Measurements from ENCODE around the gene HSPB1. TPM values are rescaled to one million over a fixed set of nuclear protein-coding genes. Genes with fewer than 3 reads are reported as not detected.
A peak's percentile ranks its signal among the peaks of the same experiment; 100 is the strongest.
"Not testable (repeated sequence)": the region's sequence is repeated elsewhere in the genome, so short reads cannot be mapped to it uniquely, and the experiment has no call there.

Gene HSPB1
- total and polyA plus RNA-seq, 4 donors, result 89.6 to 529 (median 356) TPM

DNA sequence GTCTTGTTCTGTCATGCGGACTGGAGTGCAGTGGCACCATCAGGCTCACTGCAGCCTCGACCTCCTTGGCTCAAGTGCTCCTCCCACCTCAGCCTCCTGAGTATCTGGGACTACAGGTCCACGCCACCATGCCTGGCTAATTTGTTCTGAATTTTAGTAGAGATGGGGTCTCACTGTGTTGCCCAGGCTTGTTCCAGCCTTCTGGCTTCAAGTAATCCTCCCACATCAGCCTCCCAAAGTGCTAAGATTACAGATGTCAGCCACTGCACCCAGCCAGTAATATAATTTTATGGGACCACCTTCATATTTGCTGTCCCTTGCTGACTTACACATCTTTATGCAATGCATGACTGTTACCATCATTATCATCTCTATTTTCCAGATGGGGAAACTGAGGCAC is 1.5 kb upstream of the HSPB1 start:
- Histone ChIP-seq H3K4me1 (ENCODE audit: control insufficient read depth in 5 of 5, insufficient read depth in 5 of 5, low read length in 5 of 5) (peaks cover 0 to 17% (median 14%) of the 10 kb centered on the region in 5 donors), H3K27me3 (ENCODE audit: control insufficient read depth in 3 of 3, insufficient read depth in 3 of 3, low read length in 2 of 3) (no peaks in the 10 kb centered on the region), H3K27ac (ENCODE audit: low read depth in 1 of 2, low read length in 1 of 2) (peak overlapping the region in 1 of 2 donors; percentile 33), H3K9me3 (ENCODE audit: control insufficient read depth in 4 of 4, insufficient read depth in 3 of 4, low read length in 3 of 4) (no peaks in the 10 kb centered on the region), H3K36me3 (ENCODE audit: control insufficient read depth in 4 of 4, insufficient read depth in 4 of 4, low read length in 4 of 4) (peaks cover 0 to 5% (median 1%) of the 10 kb centered on the region in 4 donors), H3K9ac (ENCODE audit: insufficient read depth in 1 of 2, low read length in 2 of 2) (no peak overlapping the region), H3K4me3 (no peak overlapping the region)
- 91 to 97% methylated on average over 3 of the region's 3 CpGs for WGBS, 2 donors
- ATAC-seq (ENCODE audit: insufficient read depth, low FRiP score) (no peak), DNase-seq (no peak)
- TF ChIP-seq, protein P1, sequence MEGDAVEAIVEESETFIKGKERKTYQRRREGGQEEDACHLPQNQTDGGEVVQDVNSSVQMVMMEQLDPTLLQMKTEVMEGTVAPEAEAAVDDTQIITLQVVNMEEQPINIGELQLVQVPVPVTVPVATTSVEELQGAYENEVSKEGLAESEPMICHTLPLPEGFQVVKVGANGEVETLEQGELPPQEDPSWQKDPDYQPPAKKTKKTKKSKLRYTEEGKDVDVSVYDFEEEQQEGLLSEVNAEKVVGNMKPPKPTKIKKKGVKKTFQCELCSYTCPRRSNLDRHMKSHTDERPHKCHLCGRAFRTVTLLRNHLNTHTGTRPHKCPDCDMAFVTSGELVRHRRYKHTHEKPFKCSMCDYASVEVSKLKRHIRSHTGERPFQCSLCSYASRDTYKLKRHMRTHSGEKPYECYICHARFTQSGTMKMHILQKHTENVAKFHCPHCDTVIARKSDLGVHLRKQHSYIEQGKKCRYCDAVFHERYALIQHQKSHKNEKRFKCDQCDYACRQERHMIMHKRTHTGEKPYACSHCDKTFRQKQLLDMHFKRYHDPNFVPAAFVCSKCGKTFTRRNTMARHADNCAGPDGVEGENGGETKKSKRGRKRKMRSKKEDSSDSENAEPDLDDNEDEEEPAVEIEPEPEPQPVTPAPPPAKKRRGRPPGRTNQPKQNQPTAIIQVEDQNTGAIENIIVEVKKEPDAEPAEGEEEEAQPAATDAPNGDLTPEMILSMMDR (IDR thresholded peaks at IDR 0.05; ENCODE audit: control extremely low read depth, extremely low read depth), result no peak

DNA sequence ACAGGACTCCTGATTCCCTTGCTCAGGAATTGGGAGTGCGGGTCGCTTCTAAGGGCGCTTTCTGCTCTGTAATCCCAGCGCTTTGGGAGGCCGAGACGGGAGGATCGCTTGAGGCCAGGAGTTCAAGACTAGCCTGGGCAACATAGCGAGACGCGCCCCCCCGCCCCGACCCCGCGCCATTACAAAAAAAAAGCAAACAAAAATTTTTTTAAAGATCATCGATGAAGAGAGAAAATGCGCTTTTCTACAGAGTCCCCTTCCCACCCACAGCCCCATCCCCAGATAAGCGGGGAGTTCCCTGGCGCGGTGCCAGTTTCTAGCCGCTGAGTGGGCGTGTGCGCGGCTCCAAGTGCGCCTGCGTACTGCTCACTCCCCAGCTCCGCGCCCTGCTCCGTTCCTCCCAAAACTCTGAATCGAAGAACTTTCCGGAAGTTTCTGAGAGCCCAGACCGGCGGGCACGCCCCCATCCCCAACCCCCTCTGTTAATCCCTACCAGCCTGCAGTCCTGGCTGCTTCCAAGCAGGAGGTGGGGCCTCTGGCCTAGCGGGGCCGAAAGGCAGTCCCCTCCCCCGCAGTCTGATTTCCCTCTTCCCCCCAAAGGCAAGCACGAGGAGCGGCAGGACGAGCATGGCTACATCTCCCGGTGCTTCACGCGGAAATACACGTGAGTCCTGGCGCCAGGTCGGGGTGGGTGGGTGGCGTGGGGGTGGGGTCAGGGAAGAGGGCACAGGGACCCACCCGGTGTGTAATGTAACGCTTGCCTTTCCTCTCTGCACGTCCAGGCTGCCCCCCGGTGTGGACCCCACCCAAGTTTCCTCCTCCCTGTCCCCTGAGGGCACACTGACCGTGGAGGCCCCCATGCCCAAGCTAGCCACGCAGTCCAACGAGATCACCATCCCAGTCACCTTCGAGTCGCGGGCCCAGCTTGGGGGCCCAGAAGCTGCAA is 1.0 kb downstream of the HSPB1 start:
- peak; percentile 98 to 99 (median 98) for DNase-seq
- 1 to 3% methylated on average over 50 to 56 of the region's 56 CpGs for WGBS, 2 donors
- peak overlapping the region; percentile 31 to 71 for H3K9ac ChIP-seq (ENCODE audit: insufficient read depth in 1 of 2, low read length in 2 of 2)
- H3K27ac ChIP-seq (ENCODE audit: low read depth in 1 of 2, low read length in 1 of 2), result peak overlapping the region; percentile 91 to 99
- ATAC-seq (ENCODE audit: insufficient read depth, low FRiP score), result peak; percentile 72
- H3K4me3 ChIP-seq, result peak overlapping the region; percentile 60
- TF ChIP-seq, protein P1 (IDR thresholded peaks at IDR 0.05; ENCODE audit: control extremely low read depth, extremely low read depth), result no peak
- H3K27me3 ChIP-seq (ENCODE audit: control insufficient read depth in 3 of 3, insufficient read depth in 3 of 3, low read length in 2 of 3), result no peaks in the 10 kb centered on the region
- H3K36me3 ChIP-seq (ENCODE audit: control insufficient read depth in 4 of 4, insufficient read depth in 4 of 4, low read length in 4 of 4), result peaks cover 0 to 5% (median 1%) of the 10 kb centered on the region in 4 donors
- no peaks in the 10 kb centered on the region for H3K9me3 ChIP-seq (ENCODE audit: control insufficient read depth in 4 of 4, insufficient read depth in 3 of 4, low read length in 3 of 4)
- peaks cover 0 to 18% (median 14%) of the 10 kb centered on the region in 5 donors for H3K4me1 ChIP-seq (ENCODE audit: control insufficient read depth in 5 of 5, insufficient read depth in 5 of 5, low read length in 5 of 5)

DNA sequence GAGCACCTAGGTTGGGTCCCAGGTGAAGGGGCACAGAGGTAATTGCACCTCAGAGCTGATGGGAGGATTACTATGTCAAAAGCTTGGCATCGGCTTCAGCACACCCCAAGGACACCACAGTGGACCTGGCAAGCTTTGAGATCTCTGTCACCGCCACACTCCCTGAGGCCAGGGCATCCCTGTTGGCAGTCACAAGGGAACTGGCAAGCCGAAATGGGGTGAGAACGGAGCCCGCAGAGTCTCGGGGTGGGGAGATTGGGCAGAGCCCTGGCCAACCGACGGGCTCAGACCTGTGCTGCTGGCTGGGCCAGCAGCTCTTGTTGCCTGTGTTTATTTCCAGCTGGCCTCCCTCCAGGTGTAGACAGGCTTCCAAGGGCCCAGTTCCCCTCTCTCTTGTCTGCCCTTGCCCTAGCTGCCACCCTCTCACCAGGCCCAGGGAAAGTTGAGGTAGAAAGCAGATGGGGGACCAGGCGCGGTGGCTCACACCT is 2.5 kb downstream of the HSPB1 start:
- peaks cover 0 to 18% (median 14%) of the 10 kb centered on the region in 5 donors for H3K4me1 ChIP-seq (ENCODE audit: control insufficient read depth in 5 of 5, insufficient read depth in 5 of 5, low read length in 5 of 5)
- DNase-seq (no peak), ATAC-seq (ENCODE audit: insufficient read depth, low FRiP score) (no peak)
- no peak overlapping the region for H3K9ac ChIP-seq (ENCODE audit: insufficient read depth in 1 of 2, low read length in 2 of 2)
- TF ChIP-seq, protein P1 (IDR thresholded peaks at IDR 0.05; ENCODE audit: control extremely low read depth, extremely low read depth), result no peak
- no peaks in the 10 kb centered on the region for H3K27me3 ChIP-seq (ENCODE audit: control insufficient read depth in 3 of 3, insufficient read depth in 3 of 3, low read length in 2 of 3)
- 49 to 80% methylated on average over 10 of the region's 10 CpGs for WGBS, 2 donors
- peaks cover 0 to 5% (median 1%) of the 10 kb centered on the region in 4 donors for H3K36me3 ChIP-seq (ENCODE audit: control insufficient read depth in 4 of 4, insufficient read depth in 4 of 4, low read length in 4 of 4)
- peak overlapping the region; percentile 81 to 99 for H3K27ac ChIP-seq (ENCODE audit: low read depth in 1 of 2, low read length in 1 of 2)
- H3K4me3 ChIP-seq, result no peak overlapping the region
- no peaks in the 10 kb centered on the region for H3K9me3 ChIP-seq (ENCODE audit: control insufficient read depth in 4 of 4, insufficient read depth in 3 of 4, low read length in 3 of 4)

DNA sequence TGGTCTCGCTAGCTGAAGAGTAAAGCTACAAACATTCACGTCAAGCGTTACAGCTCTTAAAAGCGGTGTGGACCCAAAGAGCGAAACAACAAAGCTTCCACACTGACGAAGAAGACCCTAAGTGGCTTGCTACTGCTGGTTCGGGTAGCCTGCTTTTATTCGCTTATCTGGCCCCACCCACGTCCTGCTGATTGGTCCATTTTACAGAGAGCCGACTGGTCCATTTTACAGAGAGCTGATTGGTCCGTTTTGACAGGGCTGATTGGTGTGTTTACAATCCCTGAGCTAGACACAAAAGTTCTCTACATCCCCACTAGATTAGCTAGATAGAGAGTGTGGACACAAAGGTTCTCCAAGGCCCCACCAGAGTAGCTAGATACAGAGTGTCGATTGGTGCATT is 6.4 kb downstream of the HSPB1 start:
- WGBS, 2 donors, result 91 to 95% methylated on average over 12 of the region's 12 CpGs
- ATAC-seq (ENCODE audit: insufficient read depth, low FRiP score); H3K4me3 ChIP-seq; H3K27me3 ChIP-seq (ENCODE audit: control insufficient read depth in 3 of 3, insufficient read depth in 3 of 3, low read length in 2 of 3); H3K9ac ChIP-seq (ENCODE audit: insufficient read depth in 1 of 2, low read length in 2 of 2); H3K36me3 ChIP-seq (ENCODE audit: control insufficient read depth in 4 of 4, insufficient read depth in 4 of 4, low read length in 4 of 4); DNase-seq; H3K27ac ChIP-seq (ENCODE audit: low read depth in 1 of 2, low read length in 1 of 2); H3K9me3 ChIP-seq (ENCODE audit: control insufficient read depth in 4 of 4, insufficient read depth in 3 of 4, low read length in 3 of 4): not testable (repeated sequence)
- peaks cover 0 to 14% (median 10%) of the 10 kb centered on the region in 5 donors for H3K4me1 ChIP-seq (ENCODE audit: control insufficient read depth in 5 of 5, insufficient read depth in 5 of 5, low read length in 5 of 5)

DNA sequence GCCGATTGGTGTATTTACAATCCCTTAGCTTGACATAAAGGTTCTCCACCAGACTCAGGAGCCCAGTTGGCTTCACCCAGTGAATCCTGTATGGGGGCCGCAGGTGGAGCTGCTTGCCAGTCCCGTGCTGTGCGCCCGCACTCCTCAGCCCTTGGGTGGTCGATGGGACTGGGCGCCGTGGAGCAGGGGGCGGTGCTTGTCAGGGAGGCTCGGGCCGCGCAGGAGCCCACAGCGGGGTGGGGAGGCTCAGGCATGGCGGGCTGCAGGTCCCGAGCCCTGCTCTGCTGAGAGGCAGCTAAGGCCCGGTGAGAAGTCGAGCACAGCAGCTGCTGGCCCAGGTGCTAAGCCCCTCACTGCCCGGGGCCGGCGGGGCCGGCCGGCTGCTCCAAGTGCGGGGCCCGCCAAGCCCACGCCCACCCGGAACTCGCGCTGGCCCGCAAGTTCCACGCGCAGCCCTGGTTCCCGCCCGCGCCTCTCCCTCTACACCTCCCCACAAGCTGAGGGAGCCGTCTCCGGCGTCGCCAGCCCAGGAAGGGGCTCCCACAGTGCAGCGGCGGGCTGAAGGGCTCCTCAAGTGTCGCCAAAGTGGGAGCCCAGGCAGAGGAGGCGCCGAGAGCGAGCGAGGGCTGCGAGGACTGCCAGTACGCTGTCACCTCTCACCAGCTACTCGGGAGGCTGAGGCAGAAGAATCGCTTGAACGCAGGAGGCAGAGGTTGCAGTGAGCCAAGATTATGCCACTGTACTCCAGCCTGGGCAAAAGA is 7.0 kb downstream of the HSPB1 start:
- not testable (repeated sequence) for H3K9me3 ChIP-seq (ENCODE audit: control insufficient read depth in 4 of 4, insufficient read depth in 3 of 4, low read length in 3 of 4); DNase-seq; ATAC-seq (ENCODE audit: insufficient read depth, low FRiP score); H3K9ac ChIP-seq (ENCODE audit: insufficient read depth in 1 of 2, low read length in 2 of 2); H3K27me3 ChIP-seq (ENCODE audit: control insufficient read depth in 3 of 3, insufficient read depth in 3 of 3, low read length in 2 of 3); H3K36me3 ChIP-seq (ENCODE audit: control insufficient read depth in 4 of 4, insufficient read depth in 4 of 4, low read length in 4 of 4); H3K27ac ChIP-seq (ENCODE audit: low read depth in 1 of 2, low read length in 1 of 2); H3K4me3 ChIP-seq
- WGBS, 2 donors, result 96% methylated on average over 50 of the region's 50 CpGs
- H3K4me1 ChIP-seq (ENCODE audit: control insufficient read depth in 5 of 5, insufficient read depth in 5 of 5, low read length in 5 of 5), result peaks cover 0 to 14% (median 4%) of the 10 kb centered on the region in 5 donors
